CD4-positive, alpha-beta T cell treated with Interleukin-6 at 100 ng/mL for 8 hours (primary cell): Measurements from ENCODE around the gene RING1.
"Not testable (repeated sequence)": the region's sequence is repeated elsewhere in the genome, so short reads cannot be mapped to it uniquely, and the experiment has no call there.

Experiments
- DNase-seq: peaks from one replicate; pipeline ENCODE4 v3.0.0-alpha.2; 2020; ENCODE audit warnings: mixed read lengths, low spot score

The RING1 gene

DNA sequence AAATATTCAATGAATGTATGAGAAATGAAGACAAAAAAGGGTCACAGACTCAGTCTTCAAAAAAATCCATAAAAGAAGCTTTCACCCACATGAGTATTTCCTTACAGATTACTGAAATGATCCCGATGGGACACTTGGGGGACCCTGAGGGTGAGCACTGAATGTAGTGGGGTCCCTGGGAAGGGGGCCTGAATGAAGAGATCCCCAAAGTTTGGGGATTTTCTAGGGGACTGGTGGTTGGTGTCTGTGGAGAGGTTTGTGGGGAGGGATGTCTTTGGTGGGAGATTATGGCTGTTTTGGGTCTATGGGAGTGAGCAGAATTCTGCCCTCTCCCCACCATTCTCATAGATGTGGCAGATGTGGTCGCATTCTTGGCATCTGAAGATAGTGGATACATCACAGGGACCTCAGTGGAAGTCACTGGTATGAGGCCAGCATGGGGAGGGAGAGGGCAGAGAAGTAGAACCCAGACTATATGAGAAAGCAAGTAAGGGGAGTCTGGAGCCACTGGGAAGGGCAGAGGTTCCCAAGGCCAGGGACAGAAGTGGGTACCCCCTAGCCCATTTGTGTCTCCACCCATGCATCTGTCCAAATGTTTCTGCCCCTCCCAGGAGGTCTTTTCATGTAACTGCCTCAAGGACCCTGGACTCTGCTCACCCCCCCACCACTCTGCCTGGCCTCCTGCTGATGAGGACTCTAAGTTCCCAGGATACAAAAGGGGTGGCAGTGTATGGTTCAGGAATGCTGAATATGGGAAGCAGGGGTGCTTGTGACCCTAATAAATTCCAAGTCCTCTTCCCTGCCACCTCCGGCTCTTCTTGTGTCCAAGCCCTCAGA lies 2.1 kb upstream of the RING1 start:
- no peak for DNase-seq

DNA sequence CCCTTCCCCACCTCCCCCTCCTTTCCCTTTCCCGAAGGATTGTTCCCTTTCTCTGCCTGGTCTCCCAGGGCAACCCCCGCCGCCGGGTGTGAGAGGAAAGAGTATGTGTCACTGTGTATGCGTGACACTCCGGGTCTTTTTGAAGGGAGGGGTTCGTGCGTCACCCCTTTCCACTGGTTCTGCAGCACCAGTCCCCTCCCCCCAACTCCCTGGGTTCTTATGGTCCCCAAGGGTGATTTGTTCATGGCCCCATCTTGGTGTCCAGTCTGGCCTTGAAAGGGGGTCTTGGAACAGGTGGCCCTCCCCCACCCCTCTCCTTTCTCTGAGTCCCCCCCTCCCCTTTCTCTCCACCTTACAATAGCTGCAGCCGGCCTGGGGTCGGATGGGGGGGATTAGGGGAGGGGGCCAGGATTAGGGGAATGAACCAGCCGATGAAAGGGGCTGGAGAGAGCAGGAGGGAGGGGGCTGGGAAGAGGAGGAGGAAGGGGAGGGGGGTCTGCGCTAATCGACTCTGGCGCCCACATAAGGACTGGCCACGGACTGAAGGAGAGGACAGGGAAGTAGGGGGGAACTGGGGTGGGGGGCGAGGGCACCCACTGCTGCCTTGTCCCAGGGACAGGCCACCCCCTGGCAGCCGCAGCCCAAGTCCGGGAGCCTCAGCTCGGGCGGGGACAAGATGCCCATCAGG lies 1.3 kb upstream of the RING1 start:
- no peak for DNase-seq

DNA sequence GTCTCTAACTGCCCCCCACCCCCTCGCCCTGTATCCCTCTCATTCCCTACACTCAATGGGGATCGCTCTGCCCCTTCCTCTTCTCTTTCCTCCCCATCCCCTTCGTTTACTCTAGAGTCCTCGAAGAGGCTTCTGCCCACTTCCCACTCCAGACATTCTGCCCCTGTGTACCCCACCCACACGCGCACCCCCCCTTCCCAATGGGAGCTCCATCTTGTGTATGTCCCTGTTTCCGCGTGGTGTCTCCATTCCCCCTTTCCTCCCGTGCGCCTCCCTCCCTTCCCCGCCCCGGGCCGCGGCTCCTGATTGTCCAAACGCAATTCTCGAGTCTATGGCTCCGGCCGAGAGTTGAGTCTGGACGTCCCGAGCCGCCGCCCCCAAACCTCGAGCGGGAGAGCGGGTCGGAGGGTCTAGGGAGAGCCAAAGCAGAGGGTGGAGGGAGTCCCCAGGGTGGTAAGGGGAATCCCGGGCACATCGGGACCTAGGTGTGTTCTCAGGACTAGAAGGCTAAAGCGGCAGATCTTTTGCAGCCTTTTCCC lies 679 bp upstream of the RING1 start:
- no peak for DNase-seq

DNA sequence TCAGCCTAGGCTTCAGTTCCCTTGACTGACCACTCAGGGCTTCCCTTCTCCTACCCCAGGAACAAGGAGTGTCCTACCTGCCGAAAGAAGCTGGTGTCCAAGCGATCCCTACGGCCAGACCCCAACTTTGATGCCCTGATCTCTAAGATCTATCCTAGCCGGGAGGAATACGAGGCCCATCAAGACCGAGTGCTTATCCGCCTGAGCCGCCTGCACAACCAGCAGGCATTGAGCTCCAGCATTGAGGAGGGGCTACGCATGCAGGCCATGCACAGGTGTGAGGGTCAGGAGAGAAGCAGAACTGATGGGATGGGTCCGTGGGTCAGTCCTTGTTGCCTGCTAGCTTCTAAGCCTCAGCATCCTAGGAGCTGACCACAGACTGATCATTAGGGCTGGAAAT lies 1.6 kb downstream of the RING1 start:
- no peak for DNase-seq

DNA sequence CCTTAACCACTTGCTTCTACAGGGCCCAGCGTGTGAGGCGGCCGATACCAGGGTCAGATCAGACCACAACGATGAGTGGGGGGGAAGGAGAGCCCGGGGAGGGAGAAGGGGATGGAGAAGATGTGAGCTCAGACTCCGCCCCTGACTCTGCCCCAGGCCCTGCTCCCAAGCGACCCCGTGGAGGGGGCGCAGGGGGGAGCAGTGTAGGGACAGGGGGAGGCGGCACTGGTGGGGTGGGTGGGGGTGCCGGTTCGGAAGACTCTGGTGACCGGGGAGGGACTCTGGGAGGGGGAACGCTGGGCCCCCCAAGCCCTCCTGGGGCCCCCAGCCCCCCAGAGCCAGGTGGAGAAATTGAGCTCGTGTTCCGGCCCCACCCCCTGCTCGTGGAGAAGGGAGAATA lies 2.8 kb downstream of the RING1 start:
- no peak for DNase-seq

DNA sequence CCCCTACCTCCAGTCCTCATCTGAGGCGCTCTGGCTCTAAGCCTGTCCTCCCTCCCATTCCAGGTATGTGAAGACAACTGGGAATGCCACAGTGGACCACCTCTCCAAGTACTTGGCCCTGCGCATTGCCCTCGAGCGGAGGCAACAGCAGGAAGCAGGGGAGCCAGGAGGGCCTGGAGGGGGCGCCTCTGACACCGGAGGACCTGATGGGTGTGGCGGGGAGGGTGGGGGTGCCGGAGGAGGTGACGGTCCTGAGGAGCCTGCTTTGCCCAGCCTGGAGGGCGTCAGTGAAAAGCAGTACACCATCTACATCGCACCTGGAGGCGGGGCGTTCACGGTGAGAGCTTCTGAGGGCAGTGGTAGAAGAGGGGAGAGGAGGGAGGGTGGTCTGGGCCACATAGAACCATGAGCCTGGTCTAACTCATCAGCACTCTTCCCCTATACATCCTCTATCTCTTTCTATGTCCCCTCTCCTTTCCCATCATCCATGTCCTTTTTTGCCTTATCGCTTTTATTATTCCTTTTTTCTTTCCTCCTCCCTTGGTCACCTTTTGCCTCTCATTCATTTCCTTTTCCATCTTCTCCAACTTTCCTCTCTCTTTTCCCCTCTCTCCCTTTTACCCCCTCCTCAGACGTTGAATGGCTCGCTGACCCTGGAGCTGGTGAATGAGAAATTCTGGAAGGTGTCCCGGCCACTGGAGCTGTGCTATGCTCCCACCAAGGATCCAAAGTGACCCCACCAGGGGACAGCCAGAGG lies 3.5 kb downstream of the RING1 start:
- no peak for DNase-seq

DNA sequence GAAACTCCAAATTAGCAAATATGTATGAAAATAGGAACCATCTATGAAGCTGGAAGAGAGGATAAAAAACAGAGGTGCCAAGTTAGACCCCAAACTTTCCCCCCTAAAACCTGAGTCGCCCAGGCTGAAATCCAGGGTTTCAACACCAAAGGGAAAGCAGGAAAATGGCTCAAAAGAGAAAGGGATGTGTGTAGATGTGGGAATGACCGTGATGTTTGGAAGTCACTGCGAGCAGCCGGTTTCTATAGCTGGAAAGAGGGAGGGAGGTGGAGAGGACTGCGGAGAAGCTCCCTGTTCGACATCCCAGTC lies 4.5 kb downstream of the RING1 start:
- no peak for DNase-seq

DNA sequence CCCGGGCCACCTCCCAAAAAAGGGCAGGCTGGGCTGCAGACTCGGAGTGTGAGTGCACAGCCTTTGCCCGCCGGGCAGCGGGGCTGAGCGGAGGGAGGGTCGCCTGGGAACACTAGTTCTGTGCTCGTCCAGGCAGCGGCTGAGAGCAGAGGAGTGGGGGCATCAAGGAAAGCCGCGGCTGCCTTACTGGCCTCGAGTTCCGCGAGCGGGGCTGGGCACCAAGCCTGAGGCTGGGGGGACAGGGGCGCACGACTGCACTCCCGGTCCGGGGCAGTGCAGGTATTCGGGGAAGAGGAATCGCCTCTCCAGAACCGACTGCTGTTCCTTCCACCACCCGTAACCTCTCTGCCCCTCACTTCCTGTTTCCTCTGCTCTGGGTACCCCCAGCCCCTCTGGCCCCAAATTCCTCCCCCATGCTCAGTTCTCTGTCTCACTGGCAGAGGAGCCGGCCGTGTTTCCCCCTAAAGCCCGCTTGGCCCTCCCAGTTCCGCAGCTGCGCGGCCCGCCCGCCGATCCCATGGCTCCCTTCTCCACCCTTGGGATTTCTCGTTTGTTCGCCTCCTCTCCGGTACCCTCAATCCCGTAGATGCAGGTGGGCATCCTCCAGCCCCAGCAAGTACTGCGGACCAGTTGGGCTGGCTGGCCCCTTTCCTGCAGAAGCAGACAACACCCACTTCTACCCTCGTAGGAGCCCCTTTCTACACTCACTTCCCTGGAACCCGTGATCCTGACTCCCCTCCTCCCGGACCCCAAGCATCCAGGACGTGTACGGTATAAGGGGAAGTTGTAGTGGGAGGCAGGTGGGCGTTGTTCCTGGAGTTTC lies 5.1 kb downstream of the RING1 start:
- DNase-seq = no peak

DNA sequence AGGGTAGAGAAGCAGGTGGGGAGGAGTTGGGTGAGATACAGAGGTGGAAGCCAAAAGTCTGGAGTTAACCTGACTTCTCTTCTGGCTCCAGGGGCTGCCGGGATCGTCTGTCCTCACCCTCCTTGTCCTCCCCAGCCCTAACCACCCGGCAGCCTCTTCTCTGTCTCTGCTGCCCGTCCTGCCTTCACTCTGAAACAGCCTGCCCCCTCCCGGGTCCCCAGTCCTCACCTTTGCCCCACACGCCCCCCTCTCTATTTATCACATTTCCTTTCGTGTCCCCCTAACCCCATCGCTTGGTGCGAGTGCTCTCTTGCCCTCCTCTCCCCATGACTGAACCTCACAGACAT lies 5.7 kb downstream of the RING1 start:
- no peak for DNase-seq

GRCh38 chr6:33215271-33216116 lies 7.2 kb downstream of the RING1 start:
- DNase-seq = no peak

DNA sequence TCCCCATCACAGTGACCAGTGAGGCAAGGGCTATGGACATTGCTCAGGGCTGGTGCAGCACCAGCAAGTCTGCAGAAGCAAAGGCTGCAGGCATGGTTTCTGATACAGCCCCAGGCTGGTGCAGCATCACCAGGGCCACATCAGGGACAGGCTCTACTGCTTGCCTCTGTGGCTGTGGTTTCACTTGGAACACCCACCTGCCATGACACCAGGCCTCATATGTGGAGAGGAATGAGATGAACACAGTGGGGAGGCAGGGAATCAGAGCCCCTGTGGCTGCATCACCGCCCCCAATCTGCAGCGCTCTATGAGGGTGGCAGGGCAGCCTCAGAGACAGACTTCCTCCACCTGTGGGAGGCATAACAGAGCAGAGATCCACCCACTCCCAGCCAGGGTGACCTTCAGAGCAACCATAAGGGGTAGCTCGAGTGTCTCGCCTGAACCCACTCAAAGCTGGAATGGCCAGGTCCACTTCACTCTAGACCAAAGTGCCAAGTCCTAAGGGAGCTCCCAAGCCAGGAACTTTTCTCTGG lies 7.9 kb downstream of the RING1 start:
- no peak for DNase-seq

- no peak for DNase-seq
Measured at GRCh38 chr6:33217246-33217645, 8.9 kb downstream of the RING1 start.

GRCh38 chr6:33217681-33218080 lies 9.4 kb downstream of the RING1 start:
- DNase-seq = no peak

- not testable (repeated sequence) for DNase-seq
Measured at GRCh38 chr6:33226503-33227120, 18.3 kb downstream of the RING1 start.

DNA sequence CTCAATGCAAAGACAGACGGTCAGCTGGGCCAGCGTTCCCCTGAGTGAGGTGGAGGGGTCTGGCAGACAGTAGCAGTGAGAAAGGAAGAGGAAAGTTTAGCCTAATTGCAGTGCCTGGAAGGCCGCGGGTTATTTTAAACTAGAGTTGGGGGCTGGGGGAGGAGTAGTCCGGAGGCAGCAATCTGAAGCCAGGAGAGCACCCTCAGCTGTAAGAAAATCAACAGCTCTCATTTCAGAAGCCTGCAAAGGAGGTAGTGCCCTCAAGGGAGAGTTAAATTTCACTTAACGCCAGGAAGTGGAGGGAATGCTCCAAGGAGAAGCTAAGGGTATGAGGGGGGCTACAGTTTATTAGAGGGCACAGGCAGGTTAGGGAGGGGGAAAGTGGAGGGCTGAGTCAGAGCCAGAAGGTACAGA lies 26.9 kb downstream of the RING1 start:
- DNase-seq = no peak

GRCh38 chr6:33236328-33236727 lies 28.0 kb downstream of the RING1 start:
- no peak for DNase-seq

DNA sequence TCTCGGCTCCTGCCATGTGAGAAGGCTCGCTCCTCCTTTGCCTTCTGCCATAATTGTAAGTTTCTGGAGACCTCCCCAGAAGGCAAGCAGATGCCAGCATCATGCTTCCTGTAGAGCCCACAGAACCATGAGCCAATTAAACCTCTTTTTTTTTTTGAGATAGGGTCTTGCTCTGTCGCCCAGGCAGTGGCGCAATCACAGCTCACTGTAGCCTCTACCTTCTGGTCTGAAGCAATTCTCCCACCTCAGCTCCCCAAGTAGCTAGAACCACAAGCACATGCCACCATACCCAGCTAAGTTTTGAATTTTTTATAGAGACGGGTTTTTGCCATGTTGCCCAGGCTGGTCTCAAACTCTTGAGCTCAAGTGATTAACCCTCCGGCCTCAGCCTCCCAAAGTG lies 28.6 kb downstream of the RING1 start:
- DNase-seq = no peak

DNA sequence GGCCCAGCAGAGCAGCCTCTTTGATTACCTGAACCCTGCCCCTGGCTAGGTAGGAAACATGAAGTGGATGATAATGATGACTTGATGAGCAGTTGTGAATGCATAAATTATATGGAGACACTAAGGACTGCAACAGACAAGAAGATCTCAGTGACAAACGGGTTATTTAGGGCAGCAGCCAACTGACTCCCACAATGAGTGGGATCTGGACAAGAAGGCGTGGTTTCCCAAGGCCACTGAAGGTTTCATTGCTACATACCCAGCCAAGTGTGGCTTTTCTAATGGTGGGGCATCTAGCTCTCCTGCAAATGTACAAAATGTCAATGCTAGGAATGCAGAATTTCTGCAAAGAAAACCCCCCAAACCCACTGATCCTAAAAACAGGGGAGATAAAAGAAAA lies 29.4 kb downstream of the RING1 start:
- no peak for DNase-seq

DNA sequence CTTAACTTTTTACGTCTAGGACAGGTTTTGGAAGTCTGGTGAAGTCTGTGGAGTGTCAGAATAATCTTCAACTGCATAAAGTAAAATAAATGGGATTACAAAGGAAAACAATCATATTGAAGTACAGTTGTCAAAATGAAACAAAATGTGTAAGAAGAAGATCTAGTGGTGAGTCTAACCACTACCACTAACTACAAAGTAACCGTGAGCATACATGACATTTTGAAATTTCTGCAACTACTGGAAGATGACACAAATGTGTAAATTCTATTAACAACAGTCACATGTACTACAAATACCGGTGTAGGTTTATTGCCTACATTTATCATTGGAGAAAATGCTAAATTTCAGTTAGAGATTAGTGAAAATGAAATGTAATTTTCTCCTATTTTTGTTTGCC lies 33.7 kb downstream of the RING1 start:
- no peak for DNase-seq

- no peak for DNase-seq
Measured at GRCh38 chr6:33243476-33243875, 35.2 kb downstream of the RING1 start.
